Measurements from ENCODE around the gene TPD52L2.
"Not testable (repeated sequence)": the region's sequence is repeated elsewhere in the genome, so short reads cannot be mapped to it uniquely, and the experiment has no call there.

Gene TPD52L2

GRCh38 chr20:63836458-63837344 is 28.4 kb upstream of the TPD52L2 start:
- DNase-seq = no peak

- DNase-seq = no peak
These were observed 27.6 kb upstream of the TPD52L2 start for GRCh38 chr20:63837479-63837878.

GRCh38 chr20:63839620-63840019 is 25.4 kb upstream of the TPD52L2 start:
- no peak for DNase-seq

- DNase-seq = no peak
These were observed 24.7 kb upstream of the TPD52L2 start for GRCh38 chr20:63840405-63840828.

GRCh38 chr20:63842258-63842657 is 22.8 kb upstream of the TPD52L2 start:
- DNase-seq = no peak

- no peak for DNase-seq
These were observed 21.8 kb upstream of the TPD52L2 start for GRCh38 chr20:63843222-63843621.

- no peak for DNase-seq
These were observed 21.3 kb upstream of the TPD52L2 start for GRCh38 chr20:63843778-63844177.

- no peak for DNase-seq
These were observed 20.5 kb upstream of the TPD52L2 start for GRCh38 chr20:63844511-63844991.

- no peak for DNase-seq
These were observed 18.8 kb upstream of the TPD52L2 start for GRCh38 chr20:63846128-63846771.

- DNase-seq = no peak
These were observed 18.2 kb upstream of the TPD52L2 start for GRCh38 chr20:63846888-63847236.

- DNase-seq = no peak
These were observed 17.6 kb upstream of the TPD52L2 start for GRCh38 chr20:63847237-63848002.

GRCh38 chr20:63848003-63848911 is 16.8 kb upstream of the TPD52L2 start:
- DNase-seq = no peak

- DNase-seq = peak in 1 of 2 donors; percentile 18
These were observed 14.2 kb upstream of the TPD52L2 start for GRCh38 chr20:63850689-63851547.

GRCh38 chr20:63851548-63851943 is 13.5 kb upstream of the TPD52L2 start:
- DNase-seq = not testable (repeated sequence)

GRCh38 chr20:63853733-63854068 is 11.4 kb upstream of the TPD52L2 start:
- DNase-seq = not testable (repeated sequence)

- DNase-seq = no peak
These were observed 10.9 kb upstream of the TPD52L2 start for GRCh38 chr20:63854069-63854765.

GRCh38 chr20:63854766-63855362 is 10.2 kb upstream of the TPD52L2 start:
- DNase-seq = no peak

GRCh38 chr20:63855363-63856097 is 9.5 kb upstream of the TPD52L2 start:
- no peak for DNase-seq

GRCh38 chr20:63856098-63856511 is 9.0 kb upstream of the TPD52L2 start:
- DNase-seq = no peak

All from CD4-positive, alpha-beta T cell treated with Interferon alpha-2 for 1 hour (primary cell).